ENCODE measurements around the gene DPYD.

The DPYD gene

GRCh38 chr1:97192872-97193572, 727.8 kb downstream of the DPYD start:
- Mint-ChIP-seq H3K4me1 (no peaks in the 10 kb centered on the region), H3K27ac (no peak overlapping the region), H3K9me3 (no peaks in the 10 kb centered on the region), H3K4me3 (no peak overlapping the region), H3K27me3 (ENCODE audit: low read depth, poor library complexity) (no peaks in the 10 kb centered on the region), H3K36me3 (ENCODE audit: low read depth) (no peaks in the 10 kb centered on the region)
- no peak for DNase-seq
- TF ChIP-seq CTCF (IDR thresholded peaks at IDR 0.05): no peak

GRCh38 chr1:97190326-97190725, 730.5 kb downstream of the DPYD start:
- H3K9me3 Mint-ChIP-seq: no peaks in the 10 kb centered on the region
- no peaks in the 10 kb centered on the region for H3K4me1 Mint-ChIP-seq
- H3K27ac Mint-ChIP-seq: no peak overlapping the region
- DNase-seq: no peak
- H3K4me3 Mint-ChIP-seq: no peak overlapping the region
- H3K36me3 Mint-ChIP-seq (ENCODE audit: low read depth): no peaks in the 10 kb centered on the region
- H3K27me3 Mint-ChIP-seq (ENCODE audit: low read depth, poor library complexity): no peaks in the 10 kb centered on the region
- TF ChIP-seq CTCF (IDR thresholded peaks at IDR 0.05): no peak

GRCh38 chr1:97186381-97186780, 734.5 kb downstream of the DPYD start:
- Mint-ChIP-seq H3K4me3 (no peak overlapping the region), H3K4me1 (no peaks in the 10 kb centered on the region), H3K9me3 (no peaks in the 10 kb centered on the region), H3K27ac (no peak overlapping the region), H3K36me3 (ENCODE audit: low read depth) (no peaks in the 10 kb centered on the region), H3K27me3 (ENCODE audit: low read depth, poor library complexity) (no peaks in the 10 kb centered on the region)
- no peak for TF ChIP-seq CTCF (IDR thresholded peaks at IDR 0.05)
- DNase-seq: no peak

- no peak for TF ChIP-seq CTCF (IDR thresholded peaks at IDR 0.05)
Measured at GRCh38 chr1:97174039-97174704, 746.7 kb downstream of the DPYD start.

GRCh38 chr1:97170300-97170699, 750.5 kb downstream of the DPYD start:
- Mint-ChIP-seq H3K27ac (no peak overlapping the region), H3K4me3 (no peak overlapping the region), H3K27me3 (ENCODE audit: low read depth, poor library complexity) (no peaks in the 10 kb centered on the region), H3K9me3 (no peaks in the 10 kb centered on the region), H3K4me1 (no peaks in the 10 kb centered on the region), H3K36me3 (ENCODE audit: low read depth) (no peaks in the 10 kb centered on the region)
- no peak for DNase-seq
- TF ChIP-seq CTCF (IDR thresholded peaks at IDR 0.05): no peak

More at GRCh38 chr1:97174039-97174704, 746.7 kb downstream of the DPYD start:
- no peaks in the 10 kb centered on the region for H3K9me3 Mint-ChIP-seq
- no peak for DNase-seq
- no peaks in the 10 kb centered on the region for H3K36me3 Mint-ChIP-seq (ENCODE audit: low read depth)
- H3K4me3 Mint-ChIP-seq: no peak overlapping the region
- H3K27ac Mint-ChIP-seq: no peak overlapping the region
- no peaks in the 10 kb centered on the region for H3K27me3 Mint-ChIP-seq (ENCODE audit: low read depth, poor library complexity)
- H3K4me1 Mint-ChIP-seq: no peaks in the 10 kb centered on the region

GRCh38 chr1:97168056-97168455, 752.8 kb downstream of the DPYD start:
- DNase-seq: no peak
- Mint-ChIP-seq H3K36me3 (ENCODE audit: low read depth) (no peaks in the 10 kb centered on the region), H3K27ac (no peak overlapping the region), H3K4me1 (no peaks in the 10 kb centered on the region), H3K4me3 (no peak overlapping the region), H3K27me3 (ENCODE audit: low read depth, poor library complexity) (no peaks in the 10 kb centered on the region), H3K9me3 (peaks cover 15% of the 10 kb centered on the region)
- no peak for TF ChIP-seq CTCF (IDR thresholded peaks at IDR 0.05)

All from nephron progenitor cell (in vitro differentiated cells).